Activated effector memory CD4-positive, alpha-beta T cell treated with anti-CD3 and anti-CD28 coated beads, Interleukin-2, amount 50 U/mL, for 16 hours (primary cell): Measurements from ENCODE around the gene STAC3.

Experiments used
- DNase-seq: peaks from one replicate; pipeline ENCODE4 v3.0.0-alpha.2; 2020

Gene STAC3

DNA sequence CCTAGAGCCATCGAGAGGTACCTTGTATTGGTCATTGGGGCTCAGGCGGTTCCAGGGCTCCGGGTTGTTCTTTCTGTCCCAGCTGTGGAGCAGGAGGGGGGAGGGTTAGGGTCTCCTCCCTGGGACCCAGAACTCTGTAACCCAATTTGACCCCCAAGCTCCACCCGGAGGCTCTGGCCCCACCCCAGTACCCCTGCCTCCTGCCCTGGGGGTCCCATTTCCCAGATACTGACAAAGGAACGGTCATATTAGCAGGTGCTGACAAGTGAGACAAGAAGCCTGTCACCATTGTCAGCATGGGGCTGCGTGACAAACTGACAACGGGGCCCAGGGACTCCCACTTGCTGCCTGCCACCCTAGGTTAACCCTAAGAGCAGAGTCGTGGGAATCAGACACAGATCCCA lies 15.3 kb downstream of the STAC3 start:
- no peak for DNase-seq

DNA sequence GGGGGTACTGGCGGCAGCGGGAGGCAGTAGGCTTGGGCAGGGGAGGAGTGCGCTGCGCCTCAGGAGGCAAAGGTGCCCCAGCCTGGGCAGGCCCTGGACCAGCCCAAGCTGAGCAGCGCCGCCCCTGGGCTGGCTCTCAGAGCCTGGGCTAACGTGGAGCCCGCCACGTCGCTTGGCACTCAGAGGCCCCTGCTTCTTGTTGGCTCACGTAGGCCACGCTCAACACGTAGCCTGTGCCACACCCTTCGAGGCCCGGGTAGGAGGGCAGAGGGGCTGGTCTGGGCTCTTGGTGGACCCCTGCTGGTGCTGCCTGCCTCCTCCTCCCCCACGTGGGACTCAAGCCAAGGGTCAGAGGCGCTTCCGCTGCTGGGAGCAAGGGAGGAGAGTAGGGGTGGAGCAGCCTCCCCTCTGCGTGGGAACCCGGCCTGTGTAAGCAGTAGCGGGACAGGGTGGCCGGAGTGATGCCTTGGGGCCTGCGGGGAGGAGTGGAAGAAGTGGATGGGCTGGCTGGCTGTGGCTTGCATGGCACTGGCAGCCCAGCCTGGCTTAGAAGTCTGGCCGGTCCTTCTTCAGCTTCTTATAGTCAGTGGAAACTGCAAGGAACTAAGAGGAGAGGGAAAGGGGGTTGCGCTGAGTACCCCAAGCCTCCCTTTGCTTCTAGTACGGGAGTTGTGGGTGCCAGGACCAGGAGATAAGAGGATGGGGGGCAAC lies 15.8 kb downstream of the STAC3 start:
- DNase-seq, result no peak

DNA sequence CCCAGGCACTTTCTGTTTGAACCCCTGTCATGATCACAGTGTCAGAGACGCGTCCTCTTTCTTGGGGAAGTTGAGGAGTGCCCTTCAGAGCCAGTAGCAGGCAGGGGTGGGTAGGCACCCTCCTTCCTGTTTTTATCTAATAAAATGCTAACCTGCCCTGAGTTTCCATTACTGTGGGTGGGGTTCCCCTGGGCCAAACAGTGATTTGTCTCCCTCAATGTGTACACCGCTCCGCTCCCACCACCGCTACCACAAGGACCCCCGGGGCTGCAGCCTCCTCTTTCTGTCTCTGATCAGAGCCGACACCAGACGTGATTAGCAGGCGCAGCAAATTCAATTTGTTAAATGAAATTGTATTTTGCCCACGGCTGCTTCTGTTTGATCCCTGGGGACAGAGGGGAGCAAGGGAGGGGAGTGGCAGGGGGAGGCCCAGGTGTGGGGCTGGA lies 16.4 kb downstream of the STAC3 start:
- DNase-seq, result no peak

DNA sequence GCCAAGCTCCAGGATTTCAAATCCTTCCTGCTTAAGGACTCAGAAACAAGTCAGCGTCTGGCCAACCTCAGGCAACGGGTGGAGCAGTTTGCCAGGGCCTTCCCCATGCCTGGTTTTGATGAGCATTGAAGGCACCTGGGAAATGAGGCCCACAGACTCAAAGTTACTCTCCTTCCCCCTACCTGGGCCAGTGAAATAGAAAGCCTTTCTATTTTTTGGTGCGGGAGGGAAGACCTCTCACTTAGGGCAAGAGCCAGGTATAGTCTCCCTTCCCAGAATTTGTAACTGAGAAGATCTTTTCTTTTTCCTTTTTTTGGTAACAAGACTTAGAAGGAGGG lies 16.8 kb downstream of the STAC3 start:
- DNase-seq, result no peak

DNA sequence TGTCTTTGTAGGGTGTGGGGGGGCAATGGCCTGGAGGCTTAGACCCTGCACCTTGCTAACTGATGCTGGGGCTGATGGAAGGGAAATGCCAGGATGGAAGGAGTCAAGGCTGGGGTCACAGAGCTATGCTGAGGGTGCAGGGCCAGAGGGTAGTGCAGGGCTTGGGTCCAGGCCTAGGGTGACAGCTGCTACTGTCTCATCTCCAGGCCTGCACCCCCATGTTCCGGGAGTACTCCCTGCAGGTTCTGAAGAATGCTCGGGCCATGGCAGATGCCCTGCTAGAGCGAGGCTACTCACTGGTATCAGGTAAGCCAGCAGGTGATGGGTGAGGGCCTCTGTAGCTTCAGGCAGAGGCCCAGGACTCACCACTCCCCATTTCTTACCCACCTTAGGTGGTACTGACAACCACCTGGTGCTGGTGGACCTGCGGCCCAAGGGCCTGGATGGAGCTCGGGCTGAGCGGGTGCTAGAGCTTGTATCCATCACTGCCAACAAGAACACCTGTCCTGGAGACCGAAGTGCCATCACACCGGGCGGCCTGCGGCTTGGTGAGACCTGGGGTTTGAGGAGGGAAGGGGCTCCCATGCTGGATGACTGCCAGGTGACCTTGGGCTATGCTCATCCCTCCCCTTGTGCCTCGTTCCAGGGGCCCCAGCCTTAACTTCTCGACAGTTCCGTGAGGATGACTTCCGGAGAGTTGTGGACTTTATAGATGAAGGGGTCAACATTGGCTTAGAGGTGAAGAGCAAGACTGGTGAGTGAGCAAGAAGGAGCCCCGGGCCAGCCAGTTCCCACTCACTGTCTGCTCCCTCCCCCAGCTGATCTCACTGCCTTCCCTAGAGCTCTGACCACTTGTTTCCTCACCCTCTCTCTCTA lies 17.4 kb downstream of the STAC3 start:
- DNase-seq, result no peak

DNA sequence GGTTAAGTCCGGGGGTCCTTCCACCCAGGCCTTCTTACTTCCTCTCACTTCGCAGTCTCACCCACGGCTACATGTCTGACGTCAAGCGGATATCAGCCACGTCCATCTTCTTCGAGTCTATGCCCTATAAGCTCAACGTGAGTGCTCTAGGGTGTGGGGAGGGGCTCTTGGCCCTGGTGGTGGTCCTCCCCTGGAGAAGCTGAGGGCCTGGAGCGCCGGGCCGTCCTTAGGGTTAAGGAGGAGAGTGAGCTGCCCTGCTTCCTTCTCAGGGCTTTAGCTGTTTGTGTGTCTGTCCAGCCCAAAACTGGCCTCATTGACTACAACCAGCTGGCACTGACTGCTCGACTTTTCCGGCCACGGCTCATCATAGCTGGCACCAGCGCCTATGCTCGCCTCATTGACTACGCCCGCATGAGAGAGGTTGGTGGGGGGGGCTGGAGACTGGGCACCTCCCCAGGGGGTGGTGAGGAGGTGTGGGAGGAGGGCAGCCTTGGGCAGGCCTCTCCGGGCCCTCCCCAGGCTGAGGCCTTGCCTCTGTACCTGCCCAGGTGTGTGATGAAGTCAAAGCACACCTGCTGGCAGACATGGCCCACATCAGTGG lies 18.7 kb downstream of the STAC3 start:
- no peak for DNase-seq

DNA sequence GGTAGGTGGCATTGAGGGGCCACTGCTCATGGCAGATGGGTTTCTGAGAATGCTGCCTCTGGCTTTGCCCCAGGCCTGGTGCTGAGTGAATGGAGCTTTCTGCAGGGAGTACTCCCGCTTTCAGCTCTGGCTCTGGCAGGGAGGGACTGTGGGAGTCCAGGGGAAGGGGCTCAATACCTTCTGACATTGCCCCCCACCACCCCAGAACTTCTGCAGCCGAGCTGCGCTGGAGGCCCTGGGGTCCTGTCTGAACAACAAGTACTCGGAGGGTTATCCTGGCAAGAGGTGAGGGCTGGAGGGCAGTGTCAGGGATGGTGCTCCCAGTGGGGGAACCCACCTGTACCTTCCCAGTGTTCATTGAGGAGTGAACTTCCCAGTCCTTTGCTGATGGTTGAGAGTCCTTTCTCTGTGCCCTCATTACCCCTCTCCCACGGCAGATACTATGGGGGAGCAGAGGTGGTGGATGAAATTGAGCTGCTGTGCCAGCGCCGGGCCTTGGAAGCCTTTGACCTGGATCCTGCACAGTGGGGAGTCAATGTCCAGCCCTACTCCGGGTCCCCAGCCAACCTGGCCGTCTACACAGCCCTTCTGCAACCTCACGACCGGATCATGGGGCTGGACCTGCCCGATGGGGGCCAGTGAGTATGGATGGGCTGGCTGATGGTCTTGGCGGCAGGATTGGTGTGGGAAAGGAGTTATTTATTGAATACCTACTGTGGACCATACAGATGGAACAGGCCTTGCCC lies 19.5 kb downstream of the STAC3 start:
- no peak for DNase-seq

DNA sequence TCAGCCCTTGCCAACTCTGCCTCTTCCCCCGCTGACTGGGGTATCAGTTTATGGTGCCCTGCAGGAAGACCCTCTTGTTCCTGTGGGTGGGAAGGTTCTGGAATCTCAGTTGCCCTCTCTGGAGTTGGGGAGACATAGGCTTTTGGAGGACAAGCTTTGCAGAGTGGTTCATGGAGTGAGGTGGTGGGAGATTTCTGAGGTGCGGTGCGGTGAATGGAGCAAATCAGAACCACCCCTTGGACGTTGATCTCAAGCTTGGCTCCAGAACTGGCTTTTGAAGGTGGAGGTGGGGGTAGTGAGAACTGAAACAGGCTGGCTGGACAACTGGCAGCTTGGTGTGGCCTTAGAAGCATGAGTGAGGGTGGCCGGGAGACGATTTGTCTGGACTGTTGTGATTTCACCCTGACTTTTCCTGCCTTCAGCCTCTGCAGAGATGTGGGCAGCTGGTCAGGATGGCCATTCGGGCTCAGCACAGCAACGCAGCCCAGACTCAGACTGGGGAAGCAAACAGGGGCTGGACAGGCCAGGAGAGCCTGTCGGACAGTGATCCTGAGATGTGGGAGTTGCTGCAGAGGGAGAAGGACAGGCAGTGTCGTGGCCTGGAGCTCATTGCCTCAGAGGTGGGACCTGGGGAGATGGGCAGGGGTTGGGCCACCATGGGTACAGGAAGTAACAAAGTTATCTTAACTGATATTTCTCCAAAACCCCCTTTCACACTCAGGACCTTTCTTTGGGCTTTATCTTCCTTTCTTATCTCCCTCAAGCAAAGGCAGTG lies 20.4 kb downstream of the STAC3 start:
- no peak for DNase-seq

DNA sequence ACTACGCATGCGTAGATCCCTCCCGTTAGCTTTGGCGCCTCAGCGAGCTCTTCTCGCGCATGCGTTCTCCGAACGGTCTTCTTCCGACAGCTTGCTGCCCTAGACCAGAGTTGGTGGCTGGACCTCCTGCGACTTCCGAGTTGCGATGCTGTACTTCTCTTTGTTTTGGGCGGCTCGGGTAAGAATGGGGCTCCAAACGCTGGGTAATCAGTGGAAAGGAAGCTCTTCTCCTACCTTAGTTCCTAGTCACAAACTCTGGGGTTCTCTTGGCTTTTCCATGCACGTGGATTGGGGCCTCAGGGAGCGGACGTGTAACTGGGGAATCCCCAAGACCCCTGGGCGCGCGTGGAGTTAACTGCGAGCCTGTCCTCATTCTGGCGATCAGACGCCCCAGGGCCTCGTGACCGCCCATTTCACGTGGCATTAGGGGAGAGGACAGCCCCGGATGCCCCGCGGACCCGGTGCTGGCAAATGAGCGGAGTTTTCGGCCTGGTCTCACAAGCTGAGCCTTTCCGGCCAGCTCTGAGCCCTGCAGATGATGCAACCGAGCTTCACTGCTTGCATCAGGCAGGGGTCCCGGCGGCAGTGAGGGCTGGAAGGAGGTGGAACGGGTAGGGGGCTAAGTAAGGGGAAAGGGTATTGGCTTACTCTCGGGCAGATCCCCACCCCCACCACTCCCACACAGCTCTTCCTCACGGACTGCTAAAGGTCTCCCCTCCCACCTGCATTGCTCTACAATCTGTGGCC lies 21.2 kb downstream of the STAC3 start, which contains the start of gene SHMT2:
Gene SHMT2 (plus strand): TSS at position 78 of the 747 bp plus-strand sequence. CDS start 68 bp downstream, at position 146.
- peak; percentile 97 for DNase-seq

DNA sequence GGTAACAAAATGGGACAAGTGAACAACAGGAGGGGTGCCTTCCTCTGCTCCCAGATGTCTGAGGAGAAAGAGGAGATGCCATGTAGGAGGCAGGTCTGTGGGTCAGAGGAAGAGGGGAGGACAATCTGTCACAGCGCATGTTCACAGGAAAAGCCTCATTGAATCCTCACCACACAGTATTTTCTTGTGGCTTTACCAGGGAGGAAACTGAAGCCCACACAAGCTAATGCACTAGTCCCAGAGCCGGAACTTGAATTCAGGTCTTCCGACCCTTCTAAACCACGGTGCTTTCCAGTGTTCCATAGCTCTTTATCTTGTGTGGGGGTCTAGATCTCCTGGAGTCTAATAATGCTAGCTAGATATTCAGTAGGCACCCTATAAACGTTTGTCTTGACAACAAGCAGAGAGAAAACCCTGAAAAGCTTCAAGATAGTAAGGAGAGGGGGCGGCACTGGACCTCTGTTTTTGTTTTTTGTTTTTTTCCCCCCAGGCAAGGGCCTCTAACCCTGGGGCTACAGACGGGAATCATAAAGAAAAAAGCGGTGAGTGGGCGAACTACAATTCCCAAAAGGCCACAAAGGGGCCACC lies 21.8 kb downstream of the STAC3 start:
- no peak for DNase-seq

DNA sequence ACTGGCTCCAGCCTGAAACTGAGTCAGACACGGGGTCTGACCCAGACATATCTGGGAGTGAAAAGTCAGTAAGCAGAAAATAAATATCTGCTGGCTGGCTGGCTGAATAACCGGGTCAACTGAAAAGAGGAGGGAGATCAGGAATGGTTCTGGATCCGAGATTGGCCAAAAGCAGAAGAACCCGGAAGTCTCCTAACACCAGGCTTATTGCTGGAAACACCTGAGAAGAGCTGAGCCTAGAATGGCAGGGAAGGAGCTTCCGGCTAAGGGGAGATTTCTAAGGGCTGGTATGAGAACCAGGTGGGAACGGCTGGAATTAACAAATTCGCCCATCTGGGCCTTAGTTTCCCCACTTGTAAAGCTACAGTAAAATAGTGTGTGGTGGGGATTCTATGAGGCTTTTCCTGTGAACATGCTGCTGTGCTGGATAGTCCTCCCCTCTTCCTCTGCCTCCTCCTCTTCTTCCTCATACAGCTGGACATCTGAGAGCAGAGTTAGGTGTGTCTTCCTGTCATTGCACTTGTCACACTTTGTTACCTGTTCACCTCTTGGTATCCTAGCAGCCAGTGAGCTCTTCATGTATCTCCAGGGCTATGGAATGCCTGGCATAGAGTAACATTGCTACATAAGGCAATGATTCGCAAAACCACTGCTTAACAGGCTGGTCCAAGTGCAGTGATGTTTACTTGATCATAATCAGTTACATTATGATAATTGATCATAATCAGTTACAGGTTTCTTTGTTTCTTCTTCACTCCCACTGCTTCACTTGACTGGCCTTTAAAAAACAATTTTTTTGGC lies 23.5 kb downstream of the STAC3 start:
- DNase-seq, result no peak

DNA sequence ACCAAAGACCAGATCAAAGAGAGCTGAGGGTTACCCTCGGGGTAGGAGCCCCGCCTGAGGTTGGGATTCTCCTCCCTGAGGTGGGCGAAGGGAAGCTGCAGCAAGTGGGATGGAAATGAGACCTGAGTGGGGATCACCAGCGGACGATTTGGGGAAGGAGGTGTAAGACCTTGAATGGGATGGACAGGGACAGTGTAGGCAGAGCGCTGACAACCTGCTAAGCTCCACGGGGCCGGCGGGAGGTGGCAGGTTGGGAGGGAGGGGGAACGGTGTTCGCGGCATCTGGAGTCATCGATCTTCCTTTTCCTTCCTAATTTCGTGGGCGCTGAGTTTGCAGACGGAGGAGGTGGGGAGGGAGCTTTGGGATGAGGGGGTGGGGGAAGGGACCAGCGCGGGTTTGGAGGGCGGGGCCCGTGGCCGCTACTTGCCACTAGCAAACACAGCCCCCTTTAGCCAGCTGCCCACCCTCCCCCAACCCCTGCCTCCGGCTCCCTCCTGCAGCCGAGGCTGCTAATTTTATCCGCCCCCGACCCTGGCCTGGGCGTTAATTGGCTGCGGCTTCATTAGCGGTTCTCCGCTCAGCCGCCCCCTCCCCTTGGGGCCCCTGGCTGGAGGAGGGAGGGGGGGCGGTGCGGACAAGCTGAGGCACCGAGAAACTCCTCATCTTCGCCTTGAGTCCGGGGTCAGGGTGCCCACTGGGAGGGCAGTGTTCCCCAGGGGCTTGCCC lies 24.2 kb downstream of the STAC3 start:
- DNase-seq, result no peak

DNA sequence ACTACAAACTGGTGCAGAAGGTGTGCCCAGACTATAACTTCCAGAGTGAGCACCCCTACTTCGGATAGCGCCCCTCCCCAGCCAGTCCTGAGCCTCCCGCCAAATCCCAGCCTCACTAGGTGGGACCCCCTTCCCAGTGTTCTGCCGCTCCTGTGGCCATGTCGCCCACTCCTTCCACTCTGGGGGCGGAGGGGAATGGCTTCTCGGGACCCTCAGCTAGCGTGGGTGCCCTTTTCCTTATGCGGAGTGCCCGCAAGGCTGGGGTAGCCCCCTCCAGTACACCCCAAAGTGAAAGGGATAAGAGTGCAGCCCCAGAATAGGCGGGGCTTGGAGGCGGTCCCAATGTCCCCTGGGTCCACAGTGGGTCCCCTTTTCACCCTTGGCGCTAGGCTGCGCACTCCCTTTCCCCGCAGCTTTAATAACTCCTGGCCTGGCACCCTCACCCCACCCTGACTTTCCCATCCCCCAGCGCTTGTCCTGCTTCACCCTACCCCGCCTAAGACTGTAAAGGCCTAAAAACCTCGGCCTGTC lies 25.2 kb downstream of the STAC3 start:
- DNase-seq, result no peak

DNA sequence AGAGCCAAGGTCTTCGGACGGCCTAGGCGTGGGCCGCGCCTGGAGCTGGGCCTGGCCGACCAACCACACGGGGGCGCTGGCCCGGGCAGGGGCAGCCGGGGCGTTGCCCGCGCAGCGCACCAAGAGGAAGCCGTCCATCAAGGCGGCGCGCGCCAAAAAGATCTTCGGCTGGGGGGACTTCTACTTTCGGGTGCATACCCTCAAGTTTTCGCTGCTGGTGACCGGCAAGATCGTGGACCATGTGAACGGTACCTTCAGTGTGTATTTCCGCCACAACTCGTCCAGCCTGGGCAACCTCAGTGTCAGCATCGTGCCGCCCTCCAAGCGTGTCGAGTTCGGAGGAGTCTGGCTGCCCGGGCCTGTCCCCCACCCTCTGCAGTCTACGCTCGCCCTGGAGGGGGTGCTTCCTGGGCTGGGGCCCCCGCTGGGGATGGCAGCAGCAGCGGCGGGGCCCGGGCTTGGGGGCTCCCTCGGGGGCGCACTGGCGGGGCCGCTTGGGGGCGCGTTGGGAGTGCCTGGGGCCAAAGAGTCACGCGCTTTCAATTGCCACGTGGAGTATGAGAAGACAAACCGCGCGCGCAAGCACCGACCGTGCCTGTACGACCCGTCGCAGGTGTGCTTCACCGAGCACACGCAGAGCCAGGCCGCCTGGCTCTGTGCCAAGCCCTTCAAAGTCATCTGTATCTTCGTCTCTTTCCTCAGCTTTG lies 25.9 kb downstream of the STAC3 start:
- DNase-seq, result peak; percentile 85

DNA sequence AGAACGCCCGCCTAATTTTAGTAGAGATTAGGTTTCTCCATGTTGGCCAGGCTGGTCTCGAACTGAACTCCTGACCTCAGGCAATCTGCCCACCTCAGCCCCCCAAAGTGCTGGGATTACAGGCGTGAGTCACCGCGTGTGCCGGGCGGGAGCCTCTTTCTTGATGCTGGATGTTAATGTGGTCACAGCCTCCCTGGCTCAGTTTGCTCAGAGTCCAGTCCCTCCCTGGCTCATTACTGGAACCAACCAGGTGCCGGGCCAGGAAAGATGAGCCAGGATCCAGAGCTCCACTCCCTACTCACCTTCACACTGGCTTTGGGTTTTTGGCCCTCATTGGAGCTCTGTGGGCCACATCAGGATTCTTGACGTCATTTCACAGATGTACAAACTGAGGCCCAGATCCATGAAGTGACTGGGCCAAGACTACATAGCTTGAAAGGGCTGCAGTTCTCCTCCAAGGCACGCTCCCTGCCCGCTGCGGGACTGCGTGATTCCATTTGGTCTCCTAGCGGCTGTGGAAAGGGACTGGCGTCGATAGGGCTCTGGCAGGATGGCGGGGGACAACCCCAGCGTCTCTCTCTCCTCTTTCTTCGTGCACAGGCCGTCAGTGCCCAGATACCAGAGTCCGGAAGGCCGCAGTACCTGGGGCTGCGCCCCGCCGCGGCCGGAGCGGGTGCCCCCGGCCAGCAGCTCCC lies 26.6 kb downstream of the STAC3 start:
- DNase-seq, result no peak

DNA sequence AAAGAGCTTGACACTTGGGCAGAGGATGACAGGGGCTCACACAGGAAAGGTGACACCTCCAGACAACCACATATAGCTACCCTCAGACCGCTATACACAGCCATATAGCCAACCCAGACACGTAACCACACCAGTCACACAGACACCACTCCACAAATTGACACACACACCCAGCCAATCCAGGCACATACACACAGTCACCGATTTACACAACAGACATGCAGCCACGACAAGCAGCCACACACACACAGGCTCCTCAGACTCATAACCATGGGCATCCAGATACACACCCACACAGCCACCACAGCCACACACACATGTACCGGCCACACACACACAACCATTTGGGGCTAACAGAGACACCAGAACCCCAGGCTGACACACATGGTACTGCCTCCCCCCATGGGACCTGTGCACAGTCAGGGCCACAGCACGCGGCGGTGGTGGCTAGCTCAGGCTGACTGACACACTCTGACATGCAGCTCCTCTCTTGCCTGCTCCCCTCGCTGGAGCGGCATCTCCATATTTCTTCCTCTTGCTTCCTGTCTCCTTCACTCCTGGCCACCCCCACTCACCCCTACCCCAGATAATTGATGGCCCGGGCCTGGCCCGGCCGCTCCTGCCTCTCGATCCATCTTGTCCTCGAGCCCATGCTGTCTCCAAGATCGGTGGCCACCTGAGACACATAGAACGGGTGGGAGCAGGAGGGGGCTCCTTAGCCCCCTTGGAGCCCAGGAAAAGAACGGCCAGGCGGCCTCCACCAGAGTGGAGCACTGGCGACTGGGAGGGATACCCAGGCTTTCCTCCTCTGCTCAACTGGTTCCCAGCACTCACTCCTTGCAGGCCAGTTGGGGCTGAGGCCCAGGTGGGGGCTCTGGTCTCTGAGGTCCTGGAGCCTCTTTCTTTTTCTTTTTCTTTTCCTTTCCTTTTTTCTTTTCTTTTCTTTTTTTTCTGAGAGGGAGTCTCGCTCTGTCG lies 27.5 kb downstream of the STAC3 start:
- DNase-seq, result no peak
